ENCODE results near the gene ARHGEF6.

The ARHGEF6 gene

DNA sequence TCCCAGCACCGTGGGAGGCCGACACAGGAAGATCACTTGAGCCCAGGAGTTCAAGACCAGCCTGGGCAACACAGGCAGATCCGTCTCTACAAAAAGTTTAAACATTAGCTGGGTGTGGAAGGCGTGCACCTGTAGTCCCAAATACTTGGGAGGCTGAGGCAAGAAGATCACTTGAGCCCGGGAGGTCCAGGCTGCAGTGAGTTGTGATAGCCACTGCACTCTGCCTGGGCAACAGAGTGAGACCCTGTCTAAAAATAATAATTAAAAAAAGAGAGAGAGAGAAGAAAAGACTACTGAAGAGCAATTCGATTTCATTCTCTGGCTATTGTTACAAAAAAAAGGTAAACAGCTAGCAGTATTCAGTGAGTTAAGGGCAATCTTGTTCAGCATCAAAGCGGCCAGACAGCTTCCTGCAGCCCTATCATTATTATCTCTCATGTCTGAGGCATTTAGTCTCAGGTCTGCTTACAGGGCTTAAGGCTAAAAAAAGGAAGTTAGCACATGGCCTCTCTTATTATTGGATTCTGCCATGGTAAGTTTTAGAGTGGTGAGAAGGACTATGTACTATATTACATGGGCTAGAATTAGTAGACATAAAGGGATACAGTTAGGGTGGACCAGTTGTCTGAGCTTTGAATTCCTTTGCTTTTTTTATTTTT is 37.9 kb downstream of the ARHGEF6 start:
- no peak for DNase-seq

- DNase-seq, result no peak
These were observed 42.5 kb downstream of the ARHGEF6 start for GRCh38 chrX:136738049-136738729.

- no peak for DNase-seq
These were observed 44.0 kb downstream of the ARHGEF6 start for GRCh38 chrX:136736690-136737089.

- no peak for DNase-seq
These were observed 45.1 kb downstream of the ARHGEF6 start for GRCh38 chrX:136735601-136736000.

GRCh38 chrX:136733613-136734012 is 47.1 kb downstream of the ARHGEF6 start:
- DNase-seq, result no peak

DNA sequence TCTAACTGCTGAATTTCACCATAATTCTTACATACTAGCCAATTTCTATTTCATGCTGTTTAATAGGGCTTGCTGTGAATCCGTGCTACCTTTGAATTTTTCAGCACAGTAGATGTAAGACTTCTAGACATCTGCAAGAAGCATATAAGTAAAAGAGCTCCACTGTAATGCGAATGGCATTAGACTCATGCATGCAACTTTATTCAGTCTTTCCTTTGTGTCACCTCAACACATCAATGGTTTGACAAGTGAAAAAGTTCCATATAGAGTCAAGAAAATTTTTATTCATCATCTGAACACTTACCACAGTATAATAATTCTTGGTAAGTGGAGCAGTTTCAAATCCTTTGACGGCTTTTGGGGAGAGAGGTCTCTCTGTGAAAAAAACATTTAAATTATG is 48.9 kb downstream of the ARHGEF6 start:
- no peak for DNase-seq

GRCh38 chrX:136731207-136731782 is 49.4 kb downstream of the ARHGEF6 start:
- DNase-seq, result no peak

GRCh38 chrX:136728393-136728792 is 52.3 kb downstream of the ARHGEF6 start:
- DNase-seq, result no peak

DNA sequence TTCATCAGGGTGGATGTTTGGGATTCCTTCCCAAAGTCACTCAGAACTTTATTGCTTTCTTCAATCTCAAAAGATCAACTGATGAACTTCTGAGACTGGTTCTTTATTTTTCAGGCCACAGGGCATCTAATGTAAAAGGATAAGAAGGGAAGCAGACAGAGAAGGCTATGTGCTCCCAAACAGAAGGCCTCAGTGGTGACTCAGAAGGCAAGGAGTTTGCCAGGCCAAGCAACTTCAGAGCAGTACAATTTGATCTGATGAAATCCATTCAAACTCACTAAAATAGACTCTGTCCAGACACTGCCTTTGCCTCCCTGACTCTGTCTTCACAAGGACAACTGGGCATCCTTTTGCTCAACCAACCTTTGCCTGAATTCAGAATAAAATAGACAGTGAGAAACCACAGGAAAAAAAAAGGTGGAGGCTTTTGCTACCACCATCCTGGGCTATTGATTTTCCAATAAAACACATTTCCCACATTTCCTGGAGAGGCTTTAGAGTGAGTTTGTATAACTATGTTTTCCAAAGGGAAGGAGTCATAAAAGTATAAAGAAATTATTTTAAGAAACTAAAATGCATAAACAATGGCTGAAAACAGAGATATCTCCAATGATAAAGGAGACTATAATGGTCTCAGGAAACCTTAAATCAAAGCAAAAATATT is 55.2 kb downstream of the ARHGEF6 start:
- no peak for DNase-seq

- no peak for DNase-seq
These were observed 62.6 kb downstream of the ARHGEF6 start for GRCh38 chrX:136718091-136718490.

DNA sequence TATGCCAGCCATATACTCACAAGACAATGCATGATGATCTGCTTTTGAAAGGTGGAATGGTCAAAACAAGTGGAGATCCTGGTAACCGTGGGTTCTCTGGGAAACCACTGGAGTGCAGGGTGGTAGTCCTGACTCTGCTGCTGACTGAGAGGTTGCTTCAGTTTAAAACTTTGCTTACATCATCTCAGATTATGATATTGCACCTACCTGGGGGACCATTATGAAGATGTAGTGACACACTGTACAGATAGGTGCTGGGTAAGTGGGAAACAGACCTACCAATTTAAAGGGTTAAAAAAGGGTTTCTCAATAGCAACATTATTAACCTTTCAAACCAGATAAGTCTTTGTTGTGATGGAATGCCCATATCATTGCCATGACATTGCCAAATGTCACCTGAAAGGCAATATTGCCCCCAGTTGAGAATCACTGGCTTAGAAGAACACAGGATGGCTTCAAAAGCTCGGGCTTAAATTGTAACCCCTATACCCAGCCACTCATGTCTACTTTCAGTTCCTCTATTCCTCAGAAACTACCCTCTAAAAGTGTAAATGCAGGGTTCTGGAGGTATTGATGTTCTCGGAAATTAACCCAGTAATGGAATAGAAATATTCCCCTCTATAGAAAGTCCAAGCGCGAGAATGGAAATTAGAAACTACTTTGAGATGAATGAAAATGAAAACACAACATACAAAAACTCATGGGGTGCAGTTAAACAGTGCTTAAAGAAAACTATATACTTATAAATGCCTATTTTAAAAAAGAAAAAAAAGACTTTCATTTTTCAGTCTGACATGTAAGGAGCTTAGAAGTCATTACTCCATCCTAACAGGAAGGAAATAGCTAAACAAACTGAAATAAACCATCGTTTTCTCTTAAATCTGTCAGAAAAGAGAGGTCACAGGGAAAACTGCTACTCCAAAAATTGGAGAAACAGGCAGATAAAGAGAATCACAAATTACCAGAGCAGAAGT is 65.8 kb downstream of the ARHGEF6 start:
- DNase-seq, result no peak

- no peak for DNase-seq
These were observed 68.0 kb downstream of the ARHGEF6 start for GRCh38 chrX:136712650-136713310.

- DNase-seq, result no peak
These were observed 69.6 kb downstream of the ARHGEF6 start for GRCh38 chrX:136711147-136711546.

DNA sequence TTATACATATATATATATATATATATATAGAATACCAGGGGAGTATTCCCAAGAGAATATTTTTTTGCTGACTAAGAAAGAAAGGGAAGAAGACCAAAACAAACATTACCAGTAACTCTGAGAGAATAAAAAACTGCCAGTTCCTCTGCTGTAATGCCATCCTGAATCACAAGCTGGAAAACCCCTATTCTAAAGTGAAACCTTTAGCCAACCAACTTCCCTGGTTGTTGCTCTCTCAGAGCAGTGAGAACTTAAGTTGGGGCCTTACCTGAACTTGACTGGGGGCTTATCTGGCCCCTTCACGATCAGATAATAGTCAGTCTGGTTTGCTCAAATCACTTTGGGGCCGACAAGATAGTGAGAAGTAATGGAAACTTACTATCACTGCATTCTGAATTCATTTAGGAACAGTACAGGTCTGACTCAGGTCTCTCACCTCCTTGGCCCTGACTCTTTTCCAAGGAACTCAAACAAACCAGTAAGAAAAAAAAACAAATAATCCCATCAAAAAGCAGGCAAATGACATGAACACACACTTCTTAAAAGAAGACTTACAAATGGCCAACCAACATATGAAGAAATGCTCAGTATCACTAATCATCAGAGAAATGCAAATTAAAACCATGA is 70.3 kb downstream of the ARHGEF6 start:
- no peak for DNase-seq

DNA sequence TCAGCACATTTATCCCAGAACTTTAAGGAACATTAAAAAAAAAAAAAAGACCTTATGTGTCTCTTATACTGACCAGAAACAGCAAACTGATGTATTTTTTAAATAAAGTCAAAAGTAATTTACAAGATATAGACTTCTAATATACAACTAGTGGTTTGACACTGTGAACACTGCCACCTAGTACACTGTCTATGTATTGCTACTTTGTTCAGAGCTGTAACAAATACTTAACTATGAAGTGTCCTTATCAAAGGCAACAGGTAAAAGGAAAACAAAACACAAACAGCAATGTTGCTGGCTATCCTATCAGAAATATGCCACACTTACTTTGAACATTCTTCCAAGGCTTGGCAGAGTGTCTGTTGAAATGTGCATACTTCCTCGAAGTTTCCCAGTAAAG is 72.4 kb downstream of the ARHGEF6 start:
- no peak for DNase-seq

GRCh38 chrX:136697156-136697555 is 83.6 kb downstream of the ARHGEF6 start:
- no peak for DNase-seq

- no peak for DNase-seq
These were observed 86.2 kb downstream of the ARHGEF6 start for GRCh38 chrX:136694431-136695087.

- no peak for DNase-seq
These were observed 88.5 kb downstream of the ARHGEF6 start for GRCh38 chrX:136692271-136692670.

GRCh38 chrX:136691028-136691809 is 89.5 kb downstream of the ARHGEF6 start:
- no peak for DNase-seq

- no peak for DNase-seq
These were observed 91.3 kb downstream of the ARHGEF6 start for GRCh38 chrX:136689436-136689835.

Data from NCI-H187 treated with DMSO at 0.1 percent for 48 hours (cell line).